Esophagus muscularis mucosa (tissue), 4 donors: ENCODE results near the gene TMEM131L.

Experiments
- EP300 ChIP-seq: sonication (generic); formaldehyde crosslinking; IDR thresholded peaks from one replicate; pipeline ENCODE4 v1.6.1; 2017; ENCODE audit warnings: antibody characterized with exemption
- POLR2A ChIP-seq: fragments of 450-650 bp; IDR thresholded peaks from one replicate; pipeline ENCODE4 v1.6.1; 2017; ENCODE audit warnings: antibody characterized with exemption, moderate library complexity, mild to moderate bottlenecking, low read depth
- POLR2AphosphoS5 ChIP-seq, 2 donors: sonication (generic); formaldehyde crosslinking; IDR thresholded peaks; one replicate each; pipeline ENCODE4 v1.6.1; 2017; ENCODE audit warnings: antibody characterized with exemption in 2 of 2
- TF ChIP-seq, protein P1 (sequence below), 3 experiments: fragments of 200-600 bp in 2 of 3; fragments of 450-650 bp in 1 of 3; sonication (generic) in 2 of 3; IDR thresholded peaks; one replicate each; pipeline ENCODE4 v1.5.1; 2017 to 2019; ENCODE audit warnings: antibody characterized with exemption in 3 of 3, mild to moderate bottlenecking in 2 of 3, moderate library complexity in 1 of 3

DNA sequence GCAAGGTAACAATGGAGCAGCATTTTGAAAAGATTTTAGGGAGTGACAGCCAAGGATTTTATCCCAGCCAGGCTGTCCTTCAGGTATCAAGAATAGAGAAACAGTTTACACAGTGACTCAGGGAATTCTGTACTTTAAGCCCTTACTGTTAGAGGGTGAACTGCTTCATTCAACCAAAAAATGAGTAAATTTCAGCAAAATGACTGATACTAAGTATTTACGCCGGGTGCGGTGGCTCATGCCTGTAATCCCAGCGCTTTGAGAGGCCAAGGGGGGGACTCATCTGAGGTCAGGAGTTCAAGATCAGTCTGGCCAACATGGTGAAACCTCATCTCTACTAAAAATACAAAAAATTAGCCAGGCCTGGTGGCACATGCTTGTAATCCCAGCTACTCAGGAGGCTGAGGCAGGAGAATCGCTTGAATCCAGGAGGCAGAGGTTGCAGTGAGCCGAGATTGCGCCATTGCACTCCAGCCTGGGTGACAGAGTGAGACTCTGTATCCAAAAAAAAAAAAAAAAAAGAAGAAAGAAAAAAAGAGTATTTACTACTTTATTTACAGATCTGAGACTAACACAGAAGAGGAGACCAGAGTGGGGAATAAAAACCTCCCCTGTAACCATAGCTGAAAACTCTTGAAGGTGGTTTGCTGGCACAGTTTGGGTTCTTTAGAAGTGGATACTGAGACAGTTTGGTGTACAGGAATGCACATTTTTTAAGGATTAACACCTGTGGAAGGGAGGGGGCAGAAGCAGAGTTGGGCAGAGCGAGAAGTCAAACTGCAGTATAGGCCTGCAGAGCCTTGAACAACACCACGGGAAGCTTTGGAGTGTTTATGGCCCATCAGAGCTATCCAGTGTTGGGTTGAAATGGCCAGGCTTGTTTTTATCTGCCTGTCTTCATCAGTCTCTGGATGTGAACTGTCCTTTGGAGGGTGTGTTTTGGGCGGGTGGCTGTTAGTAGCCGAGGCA is 40.5 kb downstream of the TMEM131L start:
- TF ChIP-seq POLR2A = no peak
- TF ChIP-seq, protein P1, sequence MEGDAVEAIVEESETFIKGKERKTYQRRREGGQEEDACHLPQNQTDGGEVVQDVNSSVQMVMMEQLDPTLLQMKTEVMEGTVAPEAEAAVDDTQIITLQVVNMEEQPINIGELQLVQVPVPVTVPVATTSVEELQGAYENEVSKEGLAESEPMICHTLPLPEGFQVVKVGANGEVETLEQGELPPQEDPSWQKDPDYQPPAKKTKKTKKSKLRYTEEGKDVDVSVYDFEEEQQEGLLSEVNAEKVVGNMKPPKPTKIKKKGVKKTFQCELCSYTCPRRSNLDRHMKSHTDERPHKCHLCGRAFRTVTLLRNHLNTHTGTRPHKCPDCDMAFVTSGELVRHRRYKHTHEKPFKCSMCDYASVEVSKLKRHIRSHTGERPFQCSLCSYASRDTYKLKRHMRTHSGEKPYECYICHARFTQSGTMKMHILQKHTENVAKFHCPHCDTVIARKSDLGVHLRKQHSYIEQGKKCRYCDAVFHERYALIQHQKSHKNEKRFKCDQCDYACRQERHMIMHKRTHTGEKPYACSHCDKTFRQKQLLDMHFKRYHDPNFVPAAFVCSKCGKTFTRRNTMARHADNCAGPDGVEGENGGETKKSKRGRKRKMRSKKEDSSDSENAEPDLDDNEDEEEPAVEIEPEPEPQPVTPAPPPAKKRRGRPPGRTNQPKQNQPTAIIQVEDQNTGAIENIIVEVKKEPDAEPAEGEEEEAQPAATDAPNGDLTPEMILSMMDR (IDR thresholded peaks at IDR 0.05) = no peak
- no peak for TF ChIP-seq EP300
- no peak for TF ChIP-seq POLR2AphosphoS5 (IDR thresholded peaks at IDR 0.05)
